Heart left ventricle (tissue), 16 donors: ENCODE measurements around the gene OXLD1. TPM values are rescaled to one million over a fixed set of nuclear protein-coding genes. Genes with fewer than 3 reads are reported as not detected.

Experiments used
- ATAC-seq, 4 donors: fragments of 200-7000 bp; cut with Tn5 transposase; one replicate each; pipeline ENCODE4 v1.9.1; 2020 to 2022; ENCODE audit warnings: moderate library complexity in 4 of 4, mild to moderate bottlenecking in 3 of 4, moderate number of reproducible peaks in 1 of 4
- DNase-seq, 5 donors: peaks; one replicate each; pipeline ENCODE4 v3.0.0-alpha.2; 2020
- H3K27ac ChIP-seq, 12 donors: fragments of 200-600 bp; sonication (generic) in 4 of 12; one replicate each; pipeline versions ENCODE4 v1.5.0 to v1.8.0; 2016 to 2022; ENCODE audit warnings: mild to moderate bottlenecking in 2 of 12
- H3K27me3 ChIP-seq, 9 donors: fragments of 200-600 bp; sonication (generic) in 2 of 9; one replicate each; pipeline versions ENCODE4 v1.5.1 to v1.8.0; 2016 to 2022; ENCODE audit warnings: mild to moderate bottlenecking in 3 of 9
- H3K36me3 ChIP-seq, 9 donors: fragments of 200-600 bp; sonication (generic) in 2 of 9; one replicate each; pipeline versions ENCODE4 v1.5.0 to v1.8.0; 2018 to 2022; ENCODE audit warnings: mild to moderate bottlenecking in 2 of 9
- H3K4me1 ChIP-seq, 12 donors: fragments of 200-600 bp; sonication (generic) in 4 of 12; one replicate each; pipeline versions ENCODE4 v1.5.0 to v1.8.0; 2016 to 2022; ENCODE audit warnings: mild to moderate bottlenecking in 3 of 12
- H3K4me3 ChIP-seq, 12 donors: fragments of 200-600 bp; sonication (generic) in 4 of 12; one replicate each; pipeline versions ENCODE4 v1.5.0 to v1.8.0; 2017 to 2022; ENCODE audit warnings: mild to moderate bottlenecking in 9 of 12, moderate library complexity in 4 of 12
- H3K9me3 ChIP-seq, 12 donors: fragments of 200-600 bp; sonication (generic) in 4 of 12; one replicate each; pipeline versions ENCODE4 v1.5.0 to v1.8.0; 2016 to 2022; ENCODE audit warnings: mild to moderate bottlenecking in 1 of 12
- CTCF ChIP-seq, 12 donors: fragments of 200-600 bp; sonication (generic) in 4 of 12; IDR thresholded peaks; one replicate each; pipeline versions ENCODE4 v1.5.0 to v1.8.0; 2018 to 2022; ENCODE audit warnings: antibody characterized with exemption in 12 of 12, mild to moderate bottlenecking in 5 of 12
- POLR2A ChIP-seq, 2 donors: fragments of 450-650 bp; IDR thresholded peaks; one replicate each; pipeline ENCODE4 v1.6.1; 2017; ENCODE audit warnings: antibody characterized with exemption in 2 of 2, mild to moderate bottlenecking in 2 of 2, moderate library complexity in 2 of 2
- WGBS, 4 donors: extraction: QIAGEN DNeasy Blood & Tissue Kit in 2 of 4; methylation state at CpG; one replicate each; pipeline versions ENCODE4 v1.1.5 to v1.1.7; 2013 to 2018; 5-methylcytosine and 5-hydroxymethylcytosine counted together
- intact Hi-C, 10 donors: fragments of 100-400 bp; cut with DNase I; formaldehyde crosslinking; loops; one replicate each; pipeline versions ENCODE4 v1.11.1 to v1.14.2; 2022
- polyA plus RNA-seq, 2 donors: library from polyadenylated mRNA; stranded (reverse); fragments of 200-250 nt; gene quantifications; one replicate each; pipeline ENCODE4 v1.2.3, GENCODE V29; 2013
- total RNA-seq, 9 donors: library from RNA; depleted of rRNA in 2 of 9; stranded (reverse); fragments of >200 nt in 2 of 9; fragmentation: NEBNext Ultra II Directional in 3 of 9; extraction: Animal tissue kit (Norgen Biotek cat#: 25700) in 3 of 9; gene quantifications; one replicate each; pipeline versions ENCODE4 v1.1.0 to v1.2.4, GENCODE V29; 2016 to 2023
- donor health status: ischemic (EF 13 %, LVEDD 7.1; RV severe dilation, severe dysfunction).
- donor health status: healthy with polysubstance abuse.
- donor health status: DM: no; HTN: yes; CAD: no.
- donor health status: DM: no; HTN: no; CAD: no.
- donor health status: ischemic (EF 25% LVEDD 6.9; RV normal size, moderate dysfunction).
- donor health status: ischemic (EF 25% LVEDD 5.7; RV mildly dilated, moderate dysfunction).
- donor health status: healthy.
- donor health status: DM: yes; HTN: yes; CAD: no.
- donor health status: ischemic (EF 35%, LVEDD 5.7; RV mildly dilated, moderate dysfunction).
- donor health status: nonischemic (EF 11% LVEDD 7.7; RV severe dilation, severe dysfunction).
- donor health status: DM: yes; HTN: yes; CAD: no.
- donor health status: PGD.
- donor health status: ischemic (EF 29% LVEDD 5.4; RV normal size, mild dysfunction).
- donor health status: nonischemic (EF 23%, LVEDD 6.1; RV moderate dilation, normal function).

OXLD1 gene
- total and polyA plus RNA-seq, 11 donors, result 16.9 to 42.9 (median 22.1) TPM

- peaks cover 0 to 6% (median 0%) of the 10 kb centered on the region in 12 donors for H3K9me3 ChIP-seq
- intact Hi-C loops, result no loop called here
These were observed 21.9 kb downstream of the OXLD1 start for GRCh38 chr17:81644496-81644895.

GRCh38 chr17:81641825-81642489, 24.4 kb downstream of the OXLD1 start:
- Histone ChIP-seq H3K36me3 (no peaks in the 10 kb centered on the region), H3K9me3 (no peaks in the 10 kb centered on the region), H3K27ac (no peak overlapping the region), H3K4me1 (peaks cover 0 to 7% (median 2%) of the 10 kb centered on the region in 12 donors), H3K4me3 (no peak overlapping the region), H3K27me3 (peaks cover 0 to 5% (median 0%) of the 10 kb centered on the region in 9 donors)
- 91 to 96% (median 93%) methylated on average over 15 to 17 of the region's 17 CpGs for WGBS, 4 donors
- TF ChIP-seq CTCF (IDR thresholded peaks at IDR 0.05) (no peak), POLR2A (IDR thresholded peaks at IDR 0.05) (no peak)
- intact Hi-C loops, result no loop called here
- ATAC-seq (no peak), DNase-seq (no peak)

More at GRCh38 chr17:81644496-81644895, 21.9 kb downstream of the OXLD1 start:
- 87 to 94% (median 91%) methylated on average over 8 to 15 of the region's 15 CpGs for WGBS, 4 donors
- TF ChIP-seq POLR2A (IDR thresholded peaks at IDR 0.05) (no peak), CTCF (IDR thresholded peaks at IDR 0.05) (no peak)
- no peaks in the 10 kb centered on the region for H3K36me3 ChIP-seq
- ATAC-seq (peak in 1 of 4 donors; percentile 8), DNase-seq (no peak)
- no peak overlapping the region for H3K4me3 ChIP-seq
- peaks cover 8 to 30% (median 16%) of the 10 kb centered on the region in 9 donors for H3K27me3 ChIP-seq
- H3K27ac ChIP-seq, result no peak overlapping the region
- H3K4me1 ChIP-seq, result peaks cover 0 to 8% (median 0%) of the 10 kb centered on the region in 12 donors

- no peak overlapping the region for H3K27ac ChIP-seq
- 92 to 95% (median 93%) methylated on average over 9 of the region's 9 CpGs for WGBS, 4 donors
- H3K4me1 ChIP-seq, result peaks cover 9 to 22% (median 12%) of the 10 kb centered on the region in 12 donors
- H3K36me3 ChIP-seq, result no peaks in the 10 kb centered on the region
- ATAC-seq, result no peak
- DNase-seq, result no peak
- TF ChIP-seq CTCF (IDR thresholded peaks at IDR 0.05) (no peak), POLR2A (IDR thresholded peaks at IDR 0.05) (no peak)
- no peaks in the 10 kb centered on the region for H3K9me3 ChIP-seq
- no peak overlapping the region for H3K4me3 ChIP-seq
- intact Hi-C loops, result no loop called here
- no peaks in the 10 kb centered on the region for H3K27me3 ChIP-seq
These were observed 26.4 kb downstream of the OXLD1 start for GRCh38 chr17:81640011-81640410.

- WGBS, 4 donors, result 62 to 72% (median 63%) methylated on average over 4 of the region's 4 CpGs
- Histone ChIP-seq H3K9me3 (no peaks in the 10 kb centered on the region), H3K36me3 (peaks cover 0 to 4% (median 0%) of the 10 kb centered on the region in 9 donors), H3K27me3 (no peaks in the 10 kb centered on the region), H3K27ac (no peak overlapping the region), H3K4me1 (peaks cover 10 to 36% (median 24%) of the 10 kb centered on the region in 12 donors), H3K4me3 (no peak overlapping the region)
- no peak for ATAC-seq
- intact Hi-C loops, result no loop called here
- TF ChIP-seq CTCF (IDR thresholded peaks at IDR 0.05), result no peak
- no peak for TF ChIP-seq POLR2A (IDR thresholded peaks at IDR 0.05)
- DNase-seq, result no peak
These were observed 27.7 kb downstream of the OXLD1 start for GRCh38 chr17:81638683-81639082.
